ENCODE measurements around the gene SUSD3.

Gene SUSD3

GRCh38 chr9:93030642-93031628, 27.6 kb upstream of the SUSD3 start:
- DNase-seq, result no peak

- DNase-seq, result no peak
Observed at GRCh38 chr9:93031629-93032430, 26.7 kb upstream of the SUSD3 start.

- DNase-seq, result no peak
Observed at GRCh38 chr9:93032545-93032944, 26.0 kb upstream of the SUSD3 start.

- DNase-seq, result no peak
Observed at GRCh38 chr9:93033531-93033930, 25.0 kb upstream of the SUSD3 start.

- DNase-seq, result no peak
Observed at GRCh38 chr9:93035106-93035660, 23.3 kb upstream of the SUSD3 start.

GRCh38 chr9:93035821-93036351, 22.6 kb upstream of the SUSD3 start:
- DNase-seq, result no peak

- no peak for DNase-seq
Observed at GRCh38 chr9:93036887-93037475, 21.5 kb upstream of the SUSD3 start.

GRCh38 chr9:93037476-93037971, 21.0 kb upstream of the SUSD3 start:
- DNase-seq, result no peak

GRCh38 chr9:93038918-93039317, 19.6 kb upstream of the SUSD3 start:
- DNase-seq, result no peak

GRCh38 chr9:93039456-93039855, 19.0 kb upstream of the SUSD3 start:
- DNase-seq, result no peak

GRCh38 chr9:93039976-93040375, 18.5 kb upstream of the SUSD3 start:
- no peak for DNase-seq

GRCh38 chr9:93040409-93040808, 18.1 kb upstream of the SUSD3 start:
- no peak for DNase-seq

- DNase-seq, result no peak
Observed at GRCh38 chr9:93041108-93041802, 17.2 kb upstream of the SUSD3 start.

GRCh38 chr9:93043122-93043521, 15.4 kb upstream of the SUSD3 start:
- DNase-seq, result no peak

GRCh38 chr9:93045521-93045920, 13.0 kb upstream of the SUSD3 start:
- DNase-seq, result no peak

- no peak for DNase-seq
Observed at GRCh38 chr9:93048566-93049448, 9.7 kb upstream of the SUSD3 start.

GRCh38 chr9:93049491-93049890, 9.0 kb upstream of the SUSD3 start:
- no peak for DNase-seq

- no peak for DNase-seq
Observed at GRCh38 chr9:93050231-93050630, 8.3 kb upstream of the SUSD3 start.

GRCh38 chr9:93051680-93052089, 6.8 kb upstream of the SUSD3 start:
- DNase-seq, result no peak

- no peak for DNase-seq
Observed at GRCh38 chr9:93052791-93053540, 5.5 kb upstream of the SUSD3 start.

Measured in T-helper 9 cell (primary cell).